Mesendoderm (in vitro differentiated cells): ENCODE measurements around the gene DSCAML1.

Source experiments
- DNase-seq: peaks from one replicate; pipeline ENCODE4 v3.0.0; 2013
- H2AK5ac ChIP-seq: 2 replicates; pipeline ENCODE4 v1.6.1; 2013; ENCODE audit warnings: low read length, inconsistent platforms
- H2BK120ac ChIP-seq: 2 replicates; pipeline ENCODE4 v1.6.1; 2013; ENCODE audit warnings: low read depth, mild to moderate bottlenecking, low read length, moderate library complexity, mixed read lengths
- H2BK15ac ChIP-seq: replicated peaks from 2 replicates; pipeline ENCODE4 v1.6.1; 2013; ENCODE audit warnings: low read depth, mild to moderate bottlenecking, moderate library complexity
- H2BK5ac ChIP-seq: 2 replicates; pipeline ENCODE4 v1.6.1; 2013; ENCODE audit warnings: low read length, inconsistent platforms
- H3K18ac ChIP-seq: 2 replicates; pipeline ENCODE4 v1.6.1; 2013; ENCODE audit warnings: mild to moderate bottlenecking, low read length, mixed read lengths
- H3K23ac ChIP-seq: one replicate; pipeline ENCODE4 v1.6.1; 2013; ENCODE audit warnings: low read length
- H3K27ac ChIP-seq: 2 replicates; pipeline ENCODE4 v1.5.1; 2013; ENCODE audit warnings: low read depth, mild to moderate bottlenecking, inconsistent platforms, low read length, moderate library complexity
- H3K27me3 ChIP-seq: 2 replicates; pipeline ENCODE4 v1.6.1; 2013; ENCODE audit warnings: low read length, control low read depth, mild to moderate bottlenecking, inconsistent platforms; ENCODE audit not compliant: insufficient read depth, poor library complexity
- H3K36me3 ChIP-seq: 2 replicates; pipeline ENCODE4 v1.6.1; 2013; ENCODE audit warnings: low read length, inconsistent platforms; ENCODE audit not compliant: control insufficient read depth, insufficient read depth
- H3K4ac ChIP-seq: one replicate; pipeline ENCODE4 v1.6.1; 2013; ENCODE audit warnings: low read depth, mild to moderate bottlenecking, low read length, moderate library complexity
- H3K4me1 ChIP-seq: 2 replicates; pipeline ENCODE4 v1.6.1; 2013; ENCODE audit warnings: low read depth, low read length, inconsistent platforms; ENCODE audit not compliant: control insufficient read depth
- H3K4me2 ChIP-seq: 2 replicates; pipeline ENCODE4 v1.6.1; 2013; ENCODE audit warnings: low read length
- H3K4me3 ChIP-seq: 2 replicates; pipeline ENCODE4 v1.5.1; 2013; ENCODE audit warnings: mild to moderate bottlenecking, low read length
- H3K56ac ChIP-seq: one replicate; pipeline ENCODE4 v1.6.1; 2013; ENCODE audit warnings: low read length
- H3K79me1 ChIP-seq: 2 replicates; pipeline ENCODE4 v1.6.1; 2013; ENCODE audit warnings: low read length, inconsistent platforms
- H3K79me2 ChIP-seq: 2 replicates; pipeline ENCODE4 v1.6.1; 2013; ENCODE audit warnings: mild to moderate bottlenecking, low read length; ENCODE audit not compliant: control insufficient read depth, insufficient read depth
- H3K9ac ChIP-seq: 2 replicates; pipeline ENCODE4 v1.6.1; 2013; ENCODE audit warnings: low read length, inconsistent platforms
- H4K5ac ChIP-seq: one replicate; pipeline ENCODE4 v1.6.1; 2013; ENCODE audit warnings: low read length
- H4K8ac ChIP-seq: one replicate; pipeline ENCODE4 v1.6.1; 2013; ENCODE audit warnings: low read depth, mild to moderate bottlenecking, control low read depth, low read length, moderate library complexity
- WGBS: extraction: QIAGEN DNeasy Blood & Tissue Kit; methylation state at CpG from one replicate; pipeline ENCODE4 v1.1.7; 2013; ENCODE audit warnings: low lambda C conversion rate, missing lambda C conversion rate; ENCODE audit not compliant: insufficient coverage; ENCODE audit errors: extremely low coverage; 5-methylcytosine and 5-hydroxymethylcytosine counted together

Gene DSCAML1

GRCh38 chr11:117839936-117840813, 43.2 kb upstream of the DSCAML1 start:
- no CpG with 5 or more reads among the region's 10 CpGs for WGBS
- no peak for DNase-seq
- no peak overlapping the region for H4K5ac ChIP-seq

DNA sequence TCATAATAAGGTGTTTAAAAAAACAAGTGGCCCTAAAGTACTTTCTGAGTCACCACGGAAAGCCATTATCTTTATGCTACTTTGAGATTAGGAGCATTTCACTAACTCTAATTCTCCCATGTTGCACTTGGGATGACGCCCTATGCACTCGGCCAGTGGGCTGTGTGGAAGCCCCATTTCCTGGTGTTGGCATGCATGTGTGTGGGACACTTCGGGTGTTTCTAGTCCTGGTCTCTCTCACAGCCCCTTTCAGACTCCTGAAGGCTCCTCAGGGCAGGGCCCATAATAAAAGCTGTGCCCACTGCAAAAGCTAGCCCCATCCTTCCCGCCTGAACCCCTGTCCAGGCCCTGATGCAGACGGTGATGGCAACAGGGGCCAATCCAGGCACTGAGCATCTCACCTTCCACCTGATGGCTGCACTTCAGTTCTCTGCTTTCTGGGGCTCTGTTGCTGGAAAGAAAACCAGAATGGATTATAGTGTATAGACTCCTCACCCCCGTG, 42.4 kb upstream of the DSCAML1 start:
- no peaks in the 10 kb centered on the region for H3K36me3 ChIP-seq
- H4K8ac ChIP-seq: no peak overlapping the region
- H4K5ac ChIP-seq: no peak overlapping the region
- H2BK120ac ChIP-seq: no peak overlapping the region
- no peak overlapping the region for H3K4ac ChIP-seq
- H3K79me2 ChIP-seq: no peaks in the 10 kb centered on the region
- H3K79me1 ChIP-seq: no peaks in the 10 kb centered on the region
- no peak overlapping the region for H2BK15ac ChIP-seq
- H2BK5ac ChIP-seq: no peak overlapping the region
- no peaks in the 10 kb centered on the region for H3K27me3 ChIP-seq
- no peaks in the 10 kb centered on the region for H3K4me1 ChIP-seq
- no peak overlapping the region for H3K4me3 ChIP-seq
- H3K56ac ChIP-seq: no peak overlapping the region
- no peak overlapping the region for H3K23ac ChIP-seq
- no peak overlapping the region for H3K18ac ChIP-seq
- H2AK5ac ChIP-seq: no peak overlapping the region
- no CpG with 5 or more reads among the region's 7 CpGs for WGBS
- no peak overlapping the region for H3K9ac ChIP-seq
- DNase-seq: no peak
- H3K4me2 ChIP-seq: no peak overlapping the region
- H3K27ac ChIP-seq: no peak overlapping the region

More at GRCh38 chr11:117839936-117840813, 43.2 kb upstream of the DSCAML1 start:
- Histone ChIP-seq H3K79me2 (no peaks in the 10 kb centered on the region), H3K56ac (no peak overlapping the region), H2BK5ac (no peak overlapping the region), H3K4me1 (no peaks in the 10 kb centered on the region), H3K23ac (no peak overlapping the region), H3K27ac (no peak overlapping the region), H3K4me3 (no peak overlapping the region), H2BK15ac (no peak overlapping the region), H3K27me3 (no peaks in the 10 kb centered on the region), H3K9ac (no peak overlapping the region), H2BK120ac (no peak overlapping the region), H3K36me3 (no peaks in the 10 kb centered on the region), H3K4ac (no peak overlapping the region), H3K79me1 (no peaks in the 10 kb centered on the region), H2AK5ac (no peak overlapping the region), H3K18ac (no peak overlapping the region), H3K4me2 (no peak overlapping the region), H4K8ac (no peak overlapping the region)

DNA sequence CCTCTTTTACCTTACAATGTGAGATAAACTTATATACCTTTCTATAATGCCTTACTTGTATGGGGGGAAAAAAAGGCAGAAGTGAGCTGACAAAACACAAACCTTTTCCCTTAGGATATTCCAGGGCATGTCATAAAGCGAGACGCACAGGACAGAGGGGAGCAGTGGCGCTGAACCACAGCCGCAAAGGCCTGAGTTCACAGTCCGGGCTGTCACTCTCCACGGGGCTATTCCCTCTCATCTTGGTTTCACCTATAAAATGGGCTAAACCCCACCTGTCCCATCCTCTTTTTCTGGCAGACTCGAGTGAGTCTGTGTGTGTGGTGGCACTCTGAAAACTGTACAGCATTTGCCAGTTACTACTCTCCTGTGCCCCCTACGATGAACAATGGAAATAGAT, 41.9 kb upstream of the DSCAML1 start:
- no peak overlapping the region for H3K56ac ChIP-seq
- H2BK15ac ChIP-seq: no peak overlapping the region
- H3K4me1 ChIP-seq: no peaks in the 10 kb centered on the region
- no peaks in the 10 kb centered on the region for H3K79me2 ChIP-seq
- no peaks in the 10 kb centered on the region for H3K79me1 ChIP-seq
- H2AK5ac ChIP-seq: no peak overlapping the region
- no peak overlapping the region for H3K9ac ChIP-seq
- H4K5ac ChIP-seq: no peak overlapping the region
- H3K27me3 ChIP-seq: no peaks in the 10 kb centered on the region
- no peak for DNase-seq
- no peaks in the 10 kb centered on the region for H3K36me3 ChIP-seq
- H3K18ac ChIP-seq: no peak overlapping the region
- no CpG with 5 or more reads among the region's 8 CpGs for whole genome bisulfite sequencing
- H4K8ac ChIP-seq: no peak overlapping the region
- no peak overlapping the region for H3K4me2 ChIP-seq
- H3K4ac ChIP-seq: no peak overlapping the region
- H3K23ac ChIP-seq: no peak overlapping the region
- H2BK5ac ChIP-seq: no peak overlapping the region
- H3K4me3 ChIP-seq: no peak overlapping the region
- no peak overlapping the region for H2BK120ac ChIP-seq
- H3K27ac ChIP-seq: no peak overlapping the region

GRCh38 chr11:117837791-117838190, 40.8 kb upstream of the DSCAML1 start:
- no peak for DNase-seq
- Histone ChIP-seq H3K27ac (no peak overlapping the region), H3K4ac (no peak overlapping the region), H4K8ac (no peak overlapping the region), H3K4me2 (no peak overlapping the region), H3K4me1 (no peaks in the 10 kb centered on the region), H3K27me3 (no peaks in the 10 kb centered on the region), H3K18ac (no peak overlapping the region), H3K9ac (no peak overlapping the region), H4K5ac (no peak overlapping the region), H3K4me3 (no peak overlapping the region), H2BK120ac (no peak overlapping the region), H2AK5ac (no peak overlapping the region), H3K79me1 (no peaks in the 10 kb centered on the region), H2BK5ac (no peak overlapping the region), H3K36me3 (no peaks in the 10 kb centered on the region), H3K79me2 (no peaks in the 10 kb centered on the region), H3K23ac (no peak overlapping the region), H2BK15ac (no peak overlapping the region), H3K56ac (no peak overlapping the region)
- no CpG with 5 or more reads among the region's 8 CpGs for WGBS

- DNase-seq: peak; percentile 59
- no CpG with 5 or more reads among the region's 18 CpGs for WGBS
- H3K79me1 ChIP-seq: no peaks in the 10 kb centered on the region
- no peak overlapping the region for H3K9ac ChIP-seq
- no peak overlapping the region for H3K4me2 ChIP-seq
- no peak overlapping the region for H2BK15ac ChIP-seq
- H3K27me3 ChIP-seq: no peaks in the 10 kb centered on the region
- H3K4me1 ChIP-seq: no peaks in the 10 kb centered on the region
- H2AK5ac ChIP-seq: no peak overlapping the region
- no peak overlapping the region for H3K4ac ChIP-seq
- no peak overlapping the region for H3K23ac ChIP-seq
- H4K5ac ChIP-seq: no peak overlapping the region
- H3K27ac ChIP-seq: no peak overlapping the region
- H2BK120ac ChIP-seq: no peak overlapping the region
- no peaks in the 10 kb centered on the region for H3K36me3 ChIP-seq
- no peak overlapping the region for H3K4me3 ChIP-seq
- no peak overlapping the region for H4K8ac ChIP-seq
- H2BK5ac ChIP-seq: no peak overlapping the region
- no peak overlapping the region for H3K18ac ChIP-seq
- no peak overlapping the region for H3K56ac ChIP-seq
- no peaks in the 10 kb centered on the region for H3K79me2 ChIP-seq
These were observed 40.2 kb upstream of the DSCAML1 start for GRCh38 chr11:117837070-117837776.
